Activated CD4-positive, alpha-beta T cell treated with anti-CD3 and anti-CD28 coated beads, Interleukin-2, amount 10 ng/mL, durations not matched to agents 7 days and 5 days (primary cell): ENCODE data around the gene KIAA1614. TPM values are rescaled to one million over a fixed set of nuclear protein-coding genes. Genes with fewer than 3 reads are reported as not detected.
A peak's percentile ranks its signal among the peaks of the same experiment; 100 is the strongest.
"Not testable (repeated sequence)": the region's sequence is repeated elsewhere in the genome, so short reads cannot be mapped to it uniquely, and the experiment has no call there.

ENCODE experiments used
- CTCF ChIA-PET: fragments of 350-600 bp; sonication (Branson Sonifier 250); formaldehyde crosslinking; loops from one replicate; lab custom pipeline; 2021; ENCODE audit warnings: antibody characterized with exemption; lab: Charles Lee
- POLR2A ChIA-PET: fragments of 350-600 bp; sonication (Branson Sonifier 250); formaldehyde crosslinking; loops from one replicate; lab custom pipeline; 2021; ENCODE audit warnings: antibody characterized with exemption; lab: Charles Lee
- DNase-seq: peaks from one replicate; pipeline ENCODE4 v3.0.0-alpha.2; 2020
- H3K27ac Mint-ChIP-seq: one replicate; pipeline ENCODE4 v1.8.0; 2021; ENCODE audit warnings: mild to moderate bottlenecking, moderate library complexity, mixed read lengths
- H3K27me3 Mint-ChIP-seq: one replicate; pipeline ENCODE4 v1.8.0; 2021; ENCODE audit warnings: mixed read lengths
- H3K36me3 Mint-ChIP-seq: one replicate; pipeline ENCODE4 v1.8.0; 2021; ENCODE audit warnings: low read depth, mixed read lengths
- H3K4me1 Mint-ChIP-seq: one replicate; pipeline ENCODE4 v1.8.0; 2021; ENCODE audit warnings: mixed read lengths
- H3K4me3 Mint-ChIP-seq: one replicate; pipeline ENCODE4 v1.8.0; 2021; ENCODE audit warnings: mild to moderate bottlenecking, moderate library complexity, mixed read lengths
- H3K9me3 Mint-ChIP-seq: one replicate; pipeline ENCODE4 v1.8.0; 2021; ENCODE audit warnings: mixed read lengths
- total RNA-seq, 2 experiments: library from RNA; stranded (reverse); gene quantifications; one replicate each; pipeline ENCODE4 v1.2.3, GENCODE V29; 2021

Gene KIAA1614
- total RNA-seq, 2 experiments from 2014 or later = 0.22 to 0.33 TPM

GRCh38 chr1:180968834-180969233 lies 56.1 kb downstream of the KIAA1614 start:
- H3K27ac Mint-ChIP-seq, H3K4me3 Mint-ChIP-seq, H3K4me1 Mint-ChIP-seq, H3K27me3 Mint-ChIP-seq, DNase-seq, H3K9me3 Mint-ChIP-seq, POLR2A ChIA-PET: not testable (repeated sequence)
- peaks cover 34% of the 10 kb centered on the region for H3K36me3 Mint-ChIP-seq
- CTCF ChIA-PET = interaction anchor here (1.0 kb wide), 1 partner anchor 17 kb away, joined by 3 read pairs; no protein-coding TSS in a partner anchor

GRCh38 chr1:180969434-180969833 lies 56.7 kb downstream of the KIAA1614 start:
- Mint-ChIP-seq H3K9me3 (no peaks in the 10 kb centered on the region), H3K27ac (no peak overlapping the region), H3K4me1 (peaks cover 4% of the 10 kb centered on the region), H3K4me3 (no peak overlapping the region), H3K36me3 (peaks cover 34% of the 10 kb centered on the region), H3K27me3 (no peaks in the 10 kb centered on the region)
- ChIA-PET CTCF (interaction anchor here (0.7 to 0.9 kb wide), 2 partner anchors 24 to 174 kb away, joined by 3 read pairs; no protein-coding TSS in a partner anchor), POLR2A (no interaction called here)
- no peak for DNase-seq

GRCh38 chr1:180970333-180971079 lies 57.8 kb downstream of the KIAA1614 start:
- ChIA-PET POLR2A (no interaction called here), CTCF (interaction anchor here (0.9 kb wide), 1 partner anchor 25 kb away, joined by 3 read pairs; no protein-coding TSS in a partner anchor)
- no peak for DNase-seq
- Mint-ChIP-seq H3K9me3 (no peaks in the 10 kb centered on the region), H3K36me3 (peaks cover 39% of the 10 kb centered on the region), H3K27me3 (no peaks in the 10 kb centered on the region), H3K27ac (no peak overlapping the region), H3K4me1 (peaks cover 13% of the 10 kb centered on the region), H3K4me3 (no peak overlapping the region)

- no peak overlapping the region for H3K27ac Mint-ChIP-seq
- CTCF ChIA-PET = interaction anchor here (1.1 to 2.0 kb wide), 3 partner anchors 11 to 66 kb away, joined by 3 to 5 read pairs (median 3); no protein-coding TSS in a partner anchor
- DNase-seq = no peak
- H3K9me3 Mint-ChIP-seq = no peaks in the 10 kb centered on the region
- peaks cover 48% of the 10 kb centered on the region for H3K36me3 Mint-ChIP-seq
- H3K27me3 Mint-ChIP-seq = no peaks in the 10 kb centered on the region
- POLR2A ChIA-PET = no interaction called here
- H3K4me1 Mint-ChIP-seq = peaks cover 20% of the 10 kb centered on the region
- no peak overlapping the region for H3K4me3 Mint-ChIP-seq
Observed at GRCh38 chr1:180971273-180971997, 58.7 kb downstream of the KIAA1614 start.

GRCh38 chr1:180973369-180973768 lies 60.7 kb downstream of the KIAA1614 start:
- peaks cover 52% of the 10 kb centered on the region for H3K36me3 Mint-ChIP-seq
- H3K27ac Mint-ChIP-seq = no peak overlapping the region
- H3K4me1 Mint-ChIP-seq = peaks cover 21% of the 10 kb centered on the region
- H3K9me3 Mint-ChIP-seq = no peaks in the 10 kb centered on the region
- no peaks in the 10 kb centered on the region for H3K27me3 Mint-ChIP-seq
- DNase-seq = no peak
- H3K4me3 Mint-ChIP-seq = no peak overlapping the region
- ChIA-PET CTCF (interaction anchor here (2.0 kb wide), 1 partner anchor 9 kb away, joined by 5 read pairs; no protein-coding TSS in a partner anchor), POLR2A (interaction anchor here (0.6 kb wide), 1 partner anchor 60 kb away, joined by 5 read pairs; the partner anchor contains the start of gene MR1)

GRCh38 chr1:180974236-180974635 lies 61.5 kb downstream of the KIAA1614 start:
- no peaks in the 10 kb centered on the region for H3K27me3 Mint-ChIP-seq
- no peak for DNase-seq
- H3K4me3 Mint-ChIP-seq = no peak overlapping the region
- POLR2A ChIA-PET = interaction anchor here (0.6 kb wide), 1 partner anchor 59 kb away, joined by 5 read pairs; the partner anchor contains the start of gene MR1
- peaks cover 23% of the 10 kb centered on the region for H3K4me1 Mint-ChIP-seq
- H3K27ac Mint-ChIP-seq = no peak overlapping the region
- no peaks in the 10 kb centered on the region for H3K9me3 Mint-ChIP-seq
- CTCF ChIA-PET = no interaction called here
- peaks cover 57% of the 10 kb centered on the region for H3K36me3 Mint-ChIP-seq

GRCh38 chr1:180975551-180975950 lies 62.9 kb downstream of the KIAA1614 start:
- H3K4me3 Mint-ChIP-seq = no peak overlapping the region
- CTCF ChIA-PET = interaction anchor here (1.1 to 1.6 kb wide), 3 partner anchors 9 to 50 kb away, joined by 3 to 6 read pairs (median 5); no protein-coding TSS in a partner anchor
- H3K27me3 Mint-ChIP-seq = no peaks in the 10 kb centered on the region
- POLR2A ChIA-PET = no interaction called here
- no peaks in the 10 kb centered on the region for H3K9me3 Mint-ChIP-seq
- H3K27ac Mint-ChIP-seq = no peak overlapping the region
- peaks cover 55% of the 10 kb centered on the region for H3K36me3 Mint-ChIP-seq
- H3K4me1 Mint-ChIP-seq = peaks cover 20% of the 10 kb centered on the region
- DNase-seq = no peak

- H3K9me3 Mint-ChIP-seq = no peaks in the 10 kb centered on the region
- ChIA-PET CTCF (interaction anchor here (0.6 to 1.6 kb wide), 4 partner anchors 9 to 479 kb away, joined by 3 to 6 read pairs (median 4); no protein-coding TSS in a partner anchor), POLR2A (no interaction called here)
- no peaks in the 10 kb centered on the region for H3K27me3 Mint-ChIP-seq
- H3K4me1 Mint-ChIP-seq = peaks cover 24% of the 10 kb centered on the region
- H3K4me3 Mint-ChIP-seq = no peak overlapping the region
- H3K36me3 Mint-ChIP-seq = peaks cover 56% of the 10 kb centered on the region
- H3K27ac Mint-ChIP-seq = no peak overlapping the region
- no peak for DNase-seq
Observed at GRCh38 chr1:180976191-180976590, 63.5 kb downstream of the KIAA1614 start.

GRCh38 chr1:180976732-180977357 lies 64.1 kb downstream of the KIAA1614 start:
- no peak for DNase-seq
- POLR2A ChIA-PET = no interaction called here
- Mint-ChIP-seq H3K9me3 (no peaks in the 10 kb centered on the region), H3K27me3 (no peaks in the 10 kb centered on the region), H3K27ac (no peak overlapping the region), H3K4me3 (no peak overlapping the region), H3K4me1 (peaks cover 31% of the 10 kb centered on the region), H3K36me3 (peaks cover 54% of the 10 kb centered on the region)
- CTCF ChIA-PET = interaction anchor here (0.6 to 1.6 kb wide), 4 partner anchors 8 to 480 kb away, joined by 3 to 6 read pairs (median 4); no protein-coding TSS in a partner anchor

GRCh38 chr1:180981596-180982387 lies 69.1 kb downstream of the KIAA1614 start:
- DNase-seq = peak; percentile 73
- H3K27me3 Mint-ChIP-seq = no peaks in the 10 kb centered on the region
- ChIA-PET CTCF (interaction anchor here (1.3 to 1.5 kb wide), 2 partner anchors 9 to 12 kb away, joined by 3 to 5 read pairs; no protein-coding TSS in a partner anchor), POLR2A (no interaction called here)
- H3K4me3 Mint-ChIP-seq = peak overlapping the region; percentile 2
- peaks cover 24% of the 10 kb centered on the region for H3K4me1 Mint-ChIP-seq
- H3K27ac Mint-ChIP-seq = peak overlapping the region; percentile 26
- H3K36me3 Mint-ChIP-seq = peaks cover 48% of the 10 kb centered on the region
- no peaks in the 10 kb centered on the region for H3K9me3 Mint-ChIP-seq

GRCh38 chr1:180982422-180982821 lies 69.7 kb downstream of the KIAA1614 start:
- ChIA-PET POLR2A (no interaction called here), CTCF (interaction anchor here (1.5 kb wide), 1 partner anchor 10 kb away, joined by 5 read pairs; no protein-coding TSS in a partner anchor)
- peaks cover 24% of the 10 kb centered on the region for H3K4me1 Mint-ChIP-seq
- no peaks in the 10 kb centered on the region for H3K9me3 Mint-ChIP-seq
- H3K4me3 Mint-ChIP-seq = no peak overlapping the region
- H3K27me3 Mint-ChIP-seq = no peaks in the 10 kb centered on the region
- peaks cover 54% of the 10 kb centered on the region for H3K36me3 Mint-ChIP-seq
- no peak overlapping the region for H3K27ac Mint-ChIP-seq
- DNase-seq = no peak
